Measurements from ENCODE around the gene ANXA2R. TPM values are rescaled to one million over a fixed set of nuclear protein-coding genes. Genes with fewer than 3 reads are reported as not detected.

Gene ANXA2R
- total RNA-seq, result 1.2 and 1.9 TPM in 2 replicates

GRCh38 chr5:43040287-43041098 is at the start of gene ANXA2R:
Gene ANXA2R, minus strand, starts transcription at chr5:43040319. Its CDS starts 273 bp downstream, at chr5:43040046.

Other genes with a start within 250 kb of the ANXA2R start
- 0.32 and 1.8 TPM in 2 replicates for gene SELENOP, start 228.4 kb downstream of the ANXA2R start, total RNA-seq
- gene ZNF131, start 80.6 kb upstream of the ANXA2R start, total RNA-seq, result 38.3 and 44.1 TPM in 2 replicates
- gene NIM1K, start 151.9 kb upstream of the ANXA2R start, total RNA-seq, result 0.32 and 1.2 TPM in 2 replicates

Data from smooth muscle cell of the umbilical artery (primary cell).